H1 (cell line): ENCODE measurements around the gene TDP2. TPM values are rescaled to one million over a fixed set of nuclear protein-coding genes. Genes with fewer than 3 reads are reported as not detected.

Experiments
- BRCA1 ChIP-seq: IDR thresholded peaks from 2 replicates; pipeline ENCODE4 v1.6.1; 2012; ENCODE audit warnings: low read depth, low read length, improper control_type of control experiment
- CBX5 ChIP-seq: fragments of 300-800, 300-1000 bp; sonication (generic); IDR thresholded peaks from 2 replicates; pipeline ENCODE4 v1.7.1; 2016; ENCODE audit warnings: antibody characterized with exemption, low read length, low read depth
- CHD7 ChIP-seq: fragments of 300-600 bp; sonication (generic); IDR thresholded peaks from 2 replicates; pipeline ENCODE4 v1.7.1; 2012; ENCODE audit warnings: low read length, moderate library complexity, mild to moderate bottlenecking, inconsistent platforms; ENCODE audit not compliant: insufficient replicate concordance
- FOSL1 ChIP-seq: IDR thresholded peaks from 2 replicates; pipeline ENCODE4 v1.6.1; 2011; ENCODE audit warnings: mild to moderate bottlenecking, low read depth, low read length, moderate library complexity; ENCODE audit not compliant: insufficient read depth
- HDAC2 ChIP-seq, 2 experiments: fragments of 300-600 bp in 1 of 2; sonication (generic) in 1 of 2; IDR thresholded peaks; 2 replicates each; pipeline ENCODE4 v1.6.1; 2011 to 2012; ENCODE audit warnings: low read depth in 2 of 2, low read length in 2 of 2, mild to moderate bottlenecking in 2 of 2, moderate library complexity in 2 of 2, borderline replicate concordance in 1 of 2, inconsistent platforms in 1 of 2
- JUN ChIP-seq: IDR thresholded peaks from 2 replicates; pipeline ENCODE4 v1.6.1; 2011; ENCODE audit warnings: low read depth, mild to moderate bottlenecking, improper control_type of control experiment, low read length
- KDM1A ChIP-seq: fragments of 200-600, 300-600 bp; sonication (generic); IDR thresholded peaks from 2 replicates; pipeline ENCODE4 v1.7.1; 2016; ENCODE audit warnings: mild to moderate bottlenecking, low read length, borderline replicate concordance
- PHF8 ChIP-seq: fragments of 200-600 bp; sonication (generic); conservative IDR thresholded peaks from 2 replicates; pipeline ENCODE4 v1.7.1; 2012; ENCODE audit warnings: low read depth, mild to moderate bottlenecking, inconsistent platforms, low read length, moderate library complexity
- POLR2A ChIP-seq, 2 experiments: IDR thresholded peaks; 1 replicate in 1 of 2; 2 replicates in 1 of 2; pipeline ENCODE4 v1.6.1; 2011; ENCODE audit warnings: low read depth in 2 of 2, low read length in 2 of 2, mild to moderate bottlenecking in 2 of 2; ENCODE audit errors: control extremely low read depth in 1 of 2
- RNF2 ChIP-seq: fragments of 200-900, 300-1000 bp; sonication (generic); IDR thresholded peaks from 2 replicates; pipeline ENCODE4 v1.7.1; 2016; ENCODE audit warnings: borderline replicate concordance, low read depth, mild to moderate bottlenecking, antibody characterized with exemption, low read length; ENCODE audit not compliant: poor library complexity, severe bottlenecking; ENCODE audit errors: missing control alignments
- TCF12 ChIP-seq: IDR thresholded peaks from 2 replicates; pipeline ENCODE4 v1.6.1; 2011; ENCODE audit warnings: low read depth, mild to moderate bottlenecking, low read length
- TEAD4 ChIP-seq: IDR thresholded peaks from 2 replicates; pipeline ENCODE4 v1.6.1; 2012; ENCODE audit warnings: low read depth, low read length, inconsistent platforms, mixed read lengths
- polyA plus RNA-seq, 7 experiments: library from polyadenylated mRNA; depleted of rRNA in 3 of 7; stranded (reverse) in 5 of 7; unstranded in 2 of 7; fragments of >200 nt in 5 of 7; fragments of 200-250 nt in 2 of 7; gene quantifications; 1 replicate in 5 of 7; 2 replicates in 1 of 7; 4 replicates in 1 of 7; pipeline versions ENCODE4 v1.2.1 to v1.2.3, GENCODE V29; 2011 to 2013; ENCODE audit warnings: missing spikeins in 2 of 7, mixed read lengths in 2 of 7
- total RNA-seq: library from RNA; stranded (reverse); fragmentation: NEBNext Ultra II Directional; extraction: Animal tissue kit (Norgen Biotek cat#: 25700); gene quantifications from 2 replicates; pipeline ENCODE4 v1.2.1, GENCODE V29; 2021

The TDP2 gene
- total and polyA plus RNA-seq, 2 of the 8 experiments (the other 6 are each of a cell fraction or from before 2014, with no cell fraction given) = 18.8 to 51.6 TPM

- TF ChIP-seq CHD7 (no peak), HDAC2 (IDR thresholded peaks at IDR 0.05; ENCODE audit: borderline replicate concordance in 1 of 2, low read depth in 2 of 2, low read length in 2 of 2) (no peak), JUN (no peak), RNF2 (no peak), TEAD4 (no peak), POLR2A (IDR thresholded peaks at IDR 0.05; ENCODE audit: control extremely low read depth in 1 of 2, low read depth in 2 of 2, low read length in 2 of 2) (no peak), PHF8 (no peak), TCF12 (no peak), BRCA1 (no peak), FOSL1 (no peak), CBX5 (no peak), KDM1A (no peak)
These were observed 56.0 kb downstream of the TDP2 start (continued) for GRCh38 chr6:24610672-24611071.
